A549 (cell line): Measurements from ENCODE around the gene PRDM15. TPM values are rescaled to one million over a fixed set of nuclear protein-coding genes. Genes with fewer than 3 reads are reported as not detected.
A peak's percentile ranks its signal among the peaks of the same experiment; 100 is the strongest.

Source experiments
- ATAC-seq, 2 experiments: fragments of 200-7000 bp in 1 of 2; fragments of >200 bp in 1 of 2; cut with Nextera tagmentation in 1 of 2; cut with Tn5 transposase in 1 of 2; 3 replicates each; pipeline versions ENCODE4 v1.8.0 to v1.9.1; 2018 to 2020; ENCODE audit warnings: mild to moderate bottlenecking in 1 of 2, moderate library complexity in 1 of 2
- CTCF ChIA-PET: fragments of 300-600 bp; sonication (Branson Sonifier 250); formaldehyde crosslinking; extraction: SDS; loops from one replicate; lab custom pipeline; 2021; ENCODE audit warnings: antibody characterized with exemption, inconsistent platforms; lab: Yijun Ruan, JAX
- POLR2A ChIA-PET: fragments of 350-600 bp; formaldehyde crosslinking; extraction: SDS; loops from one replicate; lab custom pipeline; 2021; ENCODE audit warnings: antibody characterized with exemption, inconsistent platforms; lab: Yijun Ruan, JAX
- DNase-seq, 2 experiments: peaks; one replicate each; pipeline versions ENCODE4 v3.0.0 to v3.0.0-alpha.2; 2011 to 2016; ENCODE audit warnings: low read depth in 1 of 2, low spot score in 1 of 2
- FAIRE-seq: peaks from 2 replicates; lab custom pipeline; 2011; peaks lifted over from hg19 to GRCh38; lab: Jason Lieb, UNC
- H3K27ac ChIP-seq, 2 experiments: fragments of >200 bp; sonication (Bioruptor Twin); formaldehyde crosslinking; 3 replicates each; pipeline ENCODE4 v1.5.1; 2016 to 2017
- H3K4me1 ChIP-seq: fragments of >200 bp; sonication (Bioruptor Twin); formaldehyde crosslinking; 3 replicates; pipeline ENCODE4 v1.6.1; 2016
- H3K4me2 ChIP-seq: fragments of >200 bp; sonication (Bioruptor Twin); formaldehyde crosslinking; 3 replicates; pipeline ENCODE4 v1.6.1; 2016
- H3K4me3 ChIP-seq: fragments of >200 bp; sonication (Bioruptor Twin); formaldehyde crosslinking; 3 replicates; pipeline ENCODE4 v1.5.1; 2016
- H3K9me3 ChIP-seq: fragments of >200 bp; sonication (Bioruptor Twin); formaldehyde crosslinking; 3 replicates; pipeline ENCODE4 v1.6.1; 2016
- CBX8 ChIP-seq: fragments of 200-600 bp; sonication (generic); IDR thresholded peaks from 2 replicates; pipeline ENCODE4 v1.6.1; 2016
- EHF ChIP-seq: fragments of 250-450 bp; sonication (Bioruptor Pico); IDR thresholded peaks from 2 replicates; pipeline ENCODE4 v1.5.0; 2020; ENCODE audit warnings: mild to moderate bottlenecking
- EHMT2 ChIP-seq: fragments of 200-600 bp; sonication (generic); IDR thresholded peaks from 2 replicates; pipeline ENCODE4 v1.6.1; 2016; ENCODE audit warnings: antibody characterized with exemption, low read depth, mild to moderate bottlenecking, moderate library complexity
- FOSL2 ChIP-seq, 2 experiments: fragments of 450-650 bp in 1 of 2; fragments of >200 bp in 1 of 2; sonication (Bioruptor Twin) in 1 of 2; formaldehyde crosslinking; IDR thresholded peaks; 2 replicates each; pipeline versions ENCODE4 v1.5.0 to v1.6.1; 2016 to 2020; ENCODE audit warnings: mild to moderate bottlenecking in 1 of 2, moderate library complexity in 1 of 2
- HEYL ChIP-seq: fragments of 250-450 bp; sonication (Bioruptor Pico); IDR thresholded peaks from 2 replicates; pipeline ENCODE4 v1.8.0; 2021; ENCODE audit warnings: mild to moderate bottlenecking, moderate library complexity
- HOXA7 ChIP-seq: fragments of 250-450 bp; sonication (Bioruptor Pico); IDR thresholded peaks from 2 replicates; pipeline ENCODE4 v1.5.0; 2020; ENCODE audit warnings: mild to moderate bottlenecking, moderate library complexity
- KDM5A ChIP-seq: fragments of 200-600 bp; sonication (generic); IDR thresholded peaks from 2 replicates; pipeline ENCODE4 v1.6.1; 2016; ENCODE audit warnings: antibody characterized with exemption, mild to moderate bottlenecking
- NFE2L2 ChIP-seq: fragments of 150-350 bp; conservative IDR thresholded peaks from 2 replicates; pipeline ENCODE4 v1.6.1; 2014; ENCODE audit warnings: low read length
- NR3C1 ChIP-seq: fragments of >200 bp; sonication (Bioruptor Twin); formaldehyde crosslinking; IDR thresholded peaks from 3 replicates; pipeline ENCODE4 v1.6.1; 2017
- PHF8 ChIP-seq: fragments of 200-600 bp; sonication (generic); IDR thresholded peaks from 2 replicates; pipeline ENCODE4 v1.6.1; 2016; ENCODE audit warnings: low read depth, mild to moderate bottlenecking, antibody characterized with exemption, moderate library complexity, borderline replicate concordance
- RAD21 ChIP-seq, 2 experiments: fragments of >200 bp in 1 of 2; sonication (Bioruptor Twin) in 1 of 2; formaldehyde crosslinking in 1 of 2; IDR thresholded peaks in 1 of 2; conservative IDR thresholded peaks in 1 of 2; 2 replicates in 1 of 2; 3 replicates in 1 of 2; pipeline ENCODE4 v1.6.1; 2012 to 2018; ENCODE audit warnings: inconsistent platforms in 1 of 2
- RARB ChIP-seq: fragments of 250-450 bp; sonication (Bioruptor Pico); IDR thresholded peaks from 2 replicates; pipeline ENCODE4 v1.8.0; 2021; ENCODE audit warnings: mild to moderate bottlenecking, moderate library complexity
- RFX5 ChIP-seq: fragments of 450-650 bp; IDR thresholded peaks from 2 replicates; pipeline ENCODE4 v1.7.1; 2014; ENCODE audit warnings: antibody characterized with exemption, mild to moderate bottlenecking, moderate library complexity
- SMC3 ChIP-seq: fragments of >200 bp; sonication (Bioruptor Twin); formaldehyde crosslinking; IDR thresholded peaks from 3 replicates; pipeline ENCODE4 v1.6.1; 2018; ENCODE audit warnings: inconsistent platforms
- SREBF2 ChIP-seq: fragments of 450-650 bp; IDR thresholded peaks from 2 replicates; pipeline ENCODE4 v1.6.1; 2014; ENCODE audit warnings: mild to moderate bottlenecking, moderate library complexity
- TP53 ChIP-seq: fragments of 250-450 bp; sonication (Bioruptor Pico); IDR thresholded peaks from 2 replicates; pipeline ENCODE4 v1.5.0; 2021; ENCODE audit warnings: mild to moderate bottlenecking, moderate library complexity
- ZSCAN20 ChIP-seq: fragments of 250-450 bp; sonication (Bioruptor Pico); IDR thresholded peaks from 2 replicates; pipeline ENCODE4 v1.8.0; 2022; ENCODE audit warnings: mild to moderate bottlenecking, moderate library complexity
- WGBS: methylation state at CpG from one replicate; pipeline ENCODE4 v1.1.6; 2017; ENCODE audit errors: missing lambda C conversion rate; 5-methylcytosine and 5-hydroxymethylcytosine counted together
- polyA plus RNA-seq, 4 experiments: library from polyadenylated mRNA; depleted of rRNA in 3 of 4; stranded (reverse); fragments of >200 nt; fragmentation: RNase III in 1 of 4; extraction: RNeasy Plus Mini Kit Qiagen cat#74134 plus additional on column Dnase treatment in 1 of 4; gene quantifications; 2 replicates in 3 of 4; 3 replicates in 1 of 4; pipeline ENCODE4 v1.2.3, GENCODE V29; 2011 to 2017
- TF ChIP-seq, protein P1 (sequence below): fragments of >200 bp; sonication (Bioruptor Twin); formaldehyde crosslinking; IDR thresholded peaks from 3 replicates; pipeline ENCODE4 v1.6.1; 2016
- TF ChIP-seq, protein P2 (sequence below): IDR thresholded peaks from 2 replicates; pipeline ENCODE4 v1.6.1; 2012

The PRDM15 gene
- polyA plus RNA-seq, 2 of the 4 experiments (the other 2 are of a cell fraction), result 4.5 to 6.1 TPM

DNA sequence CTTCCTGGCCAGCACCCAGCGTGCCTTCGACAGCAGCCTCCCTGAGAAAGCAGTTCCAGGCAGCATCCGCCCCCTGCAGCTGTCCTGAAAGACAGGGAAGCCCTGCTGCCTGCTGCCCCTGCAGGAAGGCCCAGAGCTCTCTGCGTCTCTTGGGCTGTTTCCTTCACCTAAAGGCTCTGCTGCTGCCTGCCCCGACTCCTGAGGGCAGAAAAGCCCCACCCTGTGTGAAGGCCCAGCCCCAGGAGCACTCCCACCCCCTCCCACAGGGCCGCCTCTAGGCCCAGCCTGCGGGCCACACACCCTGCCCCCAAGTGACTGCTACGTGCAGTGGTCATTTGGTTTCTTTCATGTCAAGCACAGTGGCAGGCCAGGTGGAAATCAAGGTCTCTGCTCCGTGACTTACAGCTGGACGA lies 124.7 kb downstream of the PRDM15 start:
- WGBS, result 94% methylated on average over 6 of the region's 10 CpGs
- H3K4me3 ChIP-seq, result no peak overlapping the region
- ChIA-PET CTCF (interaction anchor here (0.8 to 4.2 kb wide), 3 partner anchors 14 to 142 kb away, joined by 3 to 19 read pairs (median 3); no protein-coding TSS in a partner anchor), POLR2A (no interaction called here)
- FAIRE-seq (no peak), DNase-seq (no peak), ATAC-seq (no peak; a peak in 1 of 6 replicates)
- TF ChIP-seq NR3C1 (no peak), RFX5 (no peak), PHF8 (no peak), CBX8 (no peak), EHF (no peak), SMC3 (no peak), TP53 (CRISPR knock-in tag) (no peak), HOXA7 (CRISPR knock-in tag) (no peak), KDM5A (no peak), SREBF2 (no peak), ZSCAN20 (CRISPR knock-in tag) (no peak), EHMT2 (no peak), NFE2L2 (no peak), RAD21 (conservative IDR thresholded peaks at IDR 0.05 in 1 of 2, IDR thresholded peaks at IDR 0.05 in 1 of 2) (no peak)
- TF ChIP-seq, protein P1, sequence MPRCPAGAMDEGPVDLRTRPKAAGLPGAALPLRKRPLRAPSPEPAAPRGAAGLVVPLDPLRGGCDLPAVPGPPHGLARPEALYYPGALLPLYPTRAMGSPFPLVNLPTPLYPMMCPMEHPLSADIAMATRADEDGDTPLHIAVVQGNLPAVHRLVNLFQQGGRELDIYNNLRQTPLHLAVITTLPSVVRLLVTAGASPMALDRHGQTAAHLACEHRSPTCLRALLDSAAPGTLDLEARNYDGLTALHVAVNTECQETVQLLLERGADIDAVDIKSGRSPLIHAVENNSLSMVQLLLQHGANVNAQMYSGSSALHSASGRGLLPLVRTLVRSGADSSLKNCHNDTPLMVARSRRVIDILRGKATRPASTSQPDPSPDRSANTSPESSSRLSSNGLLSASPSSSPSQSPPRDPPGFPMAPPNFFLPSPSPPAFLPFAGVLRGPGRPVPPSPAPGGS, result no peak
- TF ChIP-seq, protein P2, sequence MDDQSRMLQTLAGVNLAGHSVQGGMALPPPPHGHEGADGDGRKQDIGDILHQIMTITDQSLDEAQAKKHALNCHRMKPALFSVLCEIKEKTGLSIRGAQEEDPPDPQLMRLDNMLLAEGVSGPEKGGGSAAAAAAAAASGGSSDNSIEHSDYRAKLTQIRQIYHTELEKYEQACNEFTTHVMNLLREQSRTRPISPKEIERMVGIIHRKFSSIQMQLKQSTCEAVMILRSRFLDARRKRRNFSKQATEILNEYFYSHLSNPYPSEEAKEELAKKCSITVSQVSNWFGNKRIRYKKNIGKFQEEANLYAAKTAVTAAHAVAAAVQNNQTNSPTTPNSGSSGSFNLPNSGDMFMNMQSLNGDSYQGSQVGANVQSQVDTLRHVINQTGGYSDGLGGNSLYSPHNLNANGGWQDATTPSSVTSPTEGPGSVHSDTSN, result no peak
- no peak overlapping the region for H3K4me2 ChIP-seq
- H3K4me1 ChIP-seq, result peaks cover 45% of the 10 kb centered on the region
- H3K27ac ChIP-seq, result peak overlapping the region in 1 of 2 experiments; percentile 5; a peak in 1 of 6 replicates
- H3K9me3 ChIP-seq, result no peaks in the 10 kb centered on the region

DNA sequence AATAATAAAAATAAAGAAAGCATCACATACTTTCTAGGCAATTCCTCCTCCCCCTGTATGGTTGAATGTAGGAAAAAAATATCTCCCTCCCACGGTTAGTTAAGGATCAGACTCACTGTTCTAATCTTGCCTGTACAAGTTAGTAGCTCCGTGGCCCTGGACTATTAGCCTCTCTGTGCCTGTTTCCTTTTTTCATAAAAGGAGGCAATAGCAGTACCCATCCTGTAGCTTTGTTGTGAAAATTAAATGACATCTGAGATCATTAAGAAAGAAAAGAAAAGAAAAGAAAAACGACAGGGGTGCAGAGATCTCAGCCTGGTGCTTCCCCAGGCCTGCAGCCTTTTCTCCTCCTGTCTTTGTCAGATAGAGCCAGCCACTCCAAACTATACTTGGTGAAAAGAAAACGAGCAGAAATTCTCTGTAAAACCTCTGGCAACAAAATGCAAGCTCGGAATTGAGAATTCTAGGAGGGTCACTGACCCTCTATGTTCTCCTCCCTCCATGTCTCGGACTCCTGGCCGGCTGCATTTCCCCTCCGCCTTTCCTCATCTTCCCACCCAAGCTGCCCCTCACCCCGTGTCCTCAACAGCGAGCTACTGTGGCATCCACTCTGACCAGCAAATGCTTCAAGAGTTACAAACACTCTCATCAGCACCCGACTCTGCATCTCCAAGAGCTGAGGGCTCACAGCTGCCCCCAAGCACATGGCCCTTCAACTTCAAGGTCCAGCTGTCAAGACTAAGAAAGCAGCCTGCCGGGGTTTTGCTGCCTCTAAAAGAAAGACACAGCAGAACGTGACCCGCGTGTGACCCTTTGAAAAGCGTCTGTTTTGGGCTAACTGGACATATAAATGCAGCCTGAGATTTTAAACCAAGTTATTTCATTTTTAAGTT lies 125.9 kb downstream of the PRDM15 start:
- FAIRE-seq (no peak), DNase-seq (no peak), ATAC-seq (no peak)
- TF ChIP-seq, protein P2, result no peak
- TF ChIP-seq FOSL2 (IDR thresholded peaks at IDR 0.05) (no peak), FOSL2 (CRISPR knock-in tag; IDR thresholded peaks at IDR 0.05) (no peak), HEYL (CRISPR knock-in tag) (no peak)
- WGBS, result 79% methylated on average over 16 of the region's 16 CpGs
- peak overlapping the region in 1 of 2 experiments; percentile 7; a peak in 1 of 6 replicates for H3K27ac ChIP-seq
- peaks cover 34% of the 10 kb centered on the region for H3K4me1 ChIP-seq
- no peak overlapping the region for H3K4me3 ChIP-seq
- ChIA-PET POLR2A (no interaction called here), CTCF (interaction anchor here (1.0 to 4.2 kb wide), 3 partner anchors 15 to 141 kb away, joined by 3 to 19 read pairs (median 5); no protein-coding TSS in a partner anchor)
- H3K9me3 ChIP-seq, result no peaks in the 10 kb centered on the region
- no peak overlapping the region for H3K4me2 ChIP-seq

DNA sequence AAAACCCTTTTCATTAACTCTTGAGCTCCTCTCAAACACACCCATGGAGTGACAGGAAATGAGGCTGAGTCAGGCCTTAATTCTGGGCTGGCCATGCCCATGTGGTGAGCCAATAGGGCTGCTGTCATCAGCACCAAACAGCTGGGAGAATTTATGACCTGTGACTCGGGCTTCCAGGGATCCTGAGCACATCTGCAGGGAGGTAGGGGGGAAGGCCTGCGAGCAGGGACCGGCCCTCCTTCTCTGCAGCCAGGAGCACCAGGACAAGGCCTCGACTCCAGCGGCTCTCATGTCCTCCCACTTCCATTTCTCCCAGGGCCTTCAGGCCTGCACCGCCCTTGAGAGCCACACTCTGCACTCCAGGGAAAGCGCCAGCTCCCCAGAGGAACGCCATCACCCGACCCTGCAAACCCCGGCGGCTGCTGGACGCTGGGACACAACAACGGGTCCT lies 126.9 kb downstream of the PRDM15 start:
- ATAC-seq, result peak in 1 of 2 experiments; percentile 29; a peak in 2 of 6 replicates
- CTCF ChIA-PET, result interaction anchor here (0.6 to 4.2 kb wide), 7 partner anchors 9 to 256 kb away, joined by 3 to 19 read pairs (median 5); no protein-coding TSS in a partner anchor

More for the DNA sequence above, 126.9 kb downstream of the PRDM15 start:
- no peak for FAIRE-seq
- DNase-seq, result no peak
- Histone ChIP-seq H3K4me2 (peak overlapping the region; percentile 52; the same call in 2 of the 3 replicates), H3K4me3 (no peak overlapping the region), H3K9me3 (no peaks in the 10 kb centered on the region), H3K27ac (peak overlapping the region in 1 of 2 experiments; percentile 71; a peak in 2 of 6 replicates), H3K4me1 (peaks cover 34% of the 10 kb centered on the region)
- POLR2A ChIA-PET, result no interaction called here
- 73% methylated on average over 6 of the region's 13 CpGs for WGBS
- TF ChIP-seq RARB (CRISPR knock-in tag), result no peak
- TF ChIP-seq, protein P2, result 0 out of 2 replicates have a peak, but pooled peaks have one; percentile 40
